Central memory CD8-positive, alpha-beta T cell (primary cell): ENCODE measurements around the gene ZNF33A.
"Not testable (repeated sequence)": the region's sequence is repeated elsewhere in the genome, so short reads cannot be mapped to it uniquely, and the experiment has no call there.

Experiments used
- ATAC-seq: fragments of 150-1000 bp; cut with Tn5 transposase; replicated peaks from 2 replicates; pipeline ENCODE4 v1.10.0; 2022; ENCODE audit warnings: mild to moderate bottlenecking, moderate FRiP score, moderate number of reproducible peaks; ENCODE audit not compliant: poor library complexity, severe bottlenecking; ENCODE audit errors: extremely low read depth
- DNase-seq, 2 donors: peaks; one replicate each; pipeline ENCODE4 v3.0.0; 2021; ENCODE audit warnings: low spot score in 2 of 2
- H3K27ac Mint-ChIP-seq: one replicate; pipeline ENCODE4 v1.8.0; 2022; ENCODE audit warnings: low read depth, mild to moderate bottlenecking, moderate library complexity, mixed read lengths
- H3K27me3 Mint-ChIP-seq: one replicate; pipeline ENCODE4 v1.8.0; 2022; ENCODE audit warnings: mixed read lengths
- H3K36me3 Mint-ChIP-seq: one replicate; pipeline ENCODE4 v1.8.0; 2022; ENCODE audit warnings: mild to moderate bottlenecking, moderate library complexity, mixed read lengths; ENCODE audit not compliant: insufficient read depth
- H3K4me1 Mint-ChIP-seq: one replicate; pipeline ENCODE4 v1.8.0; 2022; ENCODE audit warnings: mixed read lengths
- H3K4me3 Mint-ChIP-seq: one replicate; pipeline ENCODE4 v1.8.0; 2022; ENCODE audit warnings: mild to moderate bottlenecking, moderate library complexity, mixed read lengths
- H3K9me3 Mint-ChIP-seq: one replicate; pipeline ENCODE4 v1.8.0; 2022; ENCODE audit warnings: mixed read lengths

Gene ZNF33A

DNA sequence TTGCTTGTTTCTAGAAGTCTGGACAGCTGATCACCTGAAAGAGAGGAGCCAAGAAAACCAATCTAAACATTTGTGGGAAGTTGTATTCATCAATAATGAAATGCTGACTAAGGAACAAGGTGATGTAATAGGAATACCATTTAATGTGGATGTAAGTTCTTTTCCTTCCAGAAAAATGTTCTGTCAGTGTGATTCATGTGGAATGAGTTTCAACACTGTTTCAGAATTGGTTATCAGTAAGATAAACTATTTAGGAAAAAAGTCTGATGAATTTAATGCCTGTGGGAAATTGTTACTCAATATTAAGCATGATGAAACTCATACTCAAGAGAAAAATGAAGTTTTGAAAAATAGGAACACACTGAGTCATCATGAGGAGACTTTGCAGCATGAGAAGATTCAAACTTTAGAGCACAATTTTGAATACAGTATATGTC is 43.9 kb downstream of the ZNF33A start:
- Mint-ChIP-seq H3K4me1 (no peaks in the 10 kb centered on the region), H3K36me3 (peaks cover 39% of the 10 kb centered on the region), H3K27me3 (no peaks in the 10 kb centered on the region), H3K4me3 (no peak overlapping the region), H3K27ac (peak overlapping the region; percentile 29), H3K9me3 (peaks cover 28% of the 10 kb centered on the region)
- no peak for ATAC-seq
- no peak for DNase-seq

DNA sequence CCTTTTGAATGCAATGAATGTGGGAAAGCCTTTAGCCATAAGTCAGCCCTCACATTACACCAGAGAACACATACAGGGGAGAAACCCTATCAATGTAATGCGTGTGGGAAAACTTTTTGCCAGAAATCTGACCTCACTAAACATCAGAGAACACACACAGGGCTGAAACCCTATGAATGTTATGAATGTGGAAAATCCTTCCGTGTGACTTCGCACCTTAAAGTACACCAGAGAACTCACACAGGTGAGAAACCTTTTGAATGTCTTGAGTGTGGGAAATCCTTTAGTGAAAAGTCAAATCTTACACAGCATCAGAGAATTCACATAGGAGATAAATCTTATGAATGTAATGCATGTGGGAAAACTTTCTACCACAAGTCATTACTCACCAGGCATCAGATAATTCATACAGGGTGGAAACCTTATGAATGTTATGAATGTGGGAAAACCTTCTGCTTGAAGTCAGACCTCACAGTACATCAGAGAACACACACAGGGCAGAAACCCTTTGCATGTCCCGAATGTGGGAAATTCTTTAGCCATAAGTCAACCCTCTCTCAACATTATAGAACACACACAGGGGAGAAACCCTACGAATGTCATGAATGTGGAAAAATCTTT is 44.9 kb downstream of the ZNF33A start:
- H3K9me3 Mint-ChIP-seq: peaks cover 31% of the 10 kb centered on the region
- H3K27ac Mint-ChIP-seq, DNase-seq, ATAC-seq, H3K27me3 Mint-ChIP-seq, H3K4me1 Mint-ChIP-seq, H3K4me3 Mint-ChIP-seq: not testable (repeated sequence)
- peaks cover 39% of the 10 kb centered on the region for H3K36me3 Mint-ChIP-seq

GRCh38 chr10:38069663-38070062 is 59.2 kb downstream of the ZNF33A start:
- not testable (repeated sequence) for DNase-seq, H3K36me3 Mint-ChIP-seq, H3K9me3 Mint-ChIP-seq, H3K27me3 Mint-ChIP-seq, H3K4me1 Mint-ChIP-seq, H3K27ac Mint-ChIP-seq, ATAC-seq, H3K4me3 Mint-ChIP-seq

DNA sequence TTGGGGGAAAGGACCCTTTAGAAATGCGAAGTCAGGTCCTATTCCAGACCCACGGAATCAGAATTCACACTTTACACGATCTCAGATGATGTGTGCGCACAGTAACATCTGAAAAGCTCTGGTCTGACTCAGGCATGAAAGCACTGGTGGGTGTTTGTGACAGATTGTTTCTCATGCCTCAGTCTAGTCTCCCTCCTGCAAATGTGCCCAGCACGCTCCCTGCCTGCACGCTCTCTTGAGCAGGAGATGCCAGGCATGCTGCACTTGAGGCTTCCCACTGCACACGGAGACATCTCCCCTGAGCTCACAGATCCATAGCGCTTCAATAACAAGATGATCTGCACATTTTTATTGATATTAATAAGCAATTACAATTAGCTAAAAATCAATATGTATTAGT is 60.0 kb downstream of the ZNF33A start:
- Mint-ChIP-seq H3K27ac (no peak overlapping the region), H3K9me3 (no peaks in the 10 kb centered on the region), H3K4me3 (no peak overlapping the region), H3K27me3 (no peaks in the 10 kb centered on the region), H3K4me1 (no peaks in the 10 kb centered on the region), H3K36me3 (peaks cover 2% of the 10 kb centered on the region)
- ATAC-seq: no peak
- no peak for DNase-seq

- Mint-ChIP-seq H3K4me3 (no peak overlapping the region), H3K9me3 (no peaks in the 10 kb centered on the region), H3K27me3 (no peaks in the 10 kb centered on the region), H3K27ac (no peak overlapping the region), H3K36me3 (peaks cover 2% of the 10 kb centered on the region), H3K4me1 (no peaks in the 10 kb centered on the region)
- no peak for ATAC-seq
- DNase-seq: no peak
Observed at GRCh38 chr10:38072552-38072951, 62.1 kb downstream of the ZNF33A start.

- no peak overlapping the region for H3K27ac Mint-ChIP-seq
- H3K9me3 Mint-ChIP-seq: no peaks in the 10 kb centered on the region
- peaks cover 27% of the 10 kb centered on the region for H3K27me3 Mint-ChIP-seq
- H3K4me3 Mint-ChIP-seq: no peak overlapping the region
- peaks cover 2% of the 10 kb centered on the region for H3K36me3 Mint-ChIP-seq
- ATAC-seq (no peak), DNase-seq (no peak)
- no peaks in the 10 kb centered on the region for H3K4me1 Mint-ChIP-seq
Observed at GRCh38 chr10:38076687-38077086, 66.2 kb downstream of the ZNF33A start.

GRCh38 chr10:38093318-38093717 is 82.8 kb downstream of the ZNF33A start:
- ATAC-seq, H3K27me3 Mint-ChIP-seq, DNase-seq, H3K9me3 Mint-ChIP-seq: not testable (repeated sequence)
- peaks cover 37% of the 10 kb centered on the region for H3K36me3 Mint-ChIP-seq
- peak overlapping the region; percentile 84 for H3K27ac Mint-ChIP-seq
- peak overlapping the region; percentile 90 for H3K4me3 Mint-ChIP-seq
- H3K4me1 Mint-ChIP-seq: peaks cover 32% of the 10 kb centered on the region

DNA sequence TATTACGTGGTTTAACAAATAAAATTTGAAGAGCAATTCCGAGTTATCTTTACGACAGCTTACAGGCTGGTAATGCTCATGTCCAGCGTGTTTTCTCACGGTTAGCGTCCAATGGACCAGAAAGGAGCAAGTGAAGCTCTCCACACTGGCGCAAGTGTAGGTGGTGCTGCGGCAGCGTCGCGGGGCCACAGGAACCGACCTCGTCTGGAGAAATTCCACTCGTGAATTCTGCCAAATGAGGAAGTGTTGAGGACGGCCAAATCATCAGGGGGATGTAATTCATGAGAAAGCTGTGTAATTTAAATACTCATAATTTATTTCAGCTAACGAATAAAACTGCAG is 83.3 kb downstream of the ZNF33A start:
- Mint-ChIP-seq H3K4me3 (peak overlapping the region; percentile 90), H3K27ac (peak overlapping the region; percentile 84), H3K4me1 (peaks cover 32% of the 10 kb centered on the region), H3K36me3 (peaks cover 37% of the 10 kb centered on the region), H3K27me3 (no peaks in the 10 kb centered on the region), H3K9me3 (no peaks in the 10 kb centered on the region)
- ATAC-seq (no peak), DNase-seq (no peak)

DNA sequence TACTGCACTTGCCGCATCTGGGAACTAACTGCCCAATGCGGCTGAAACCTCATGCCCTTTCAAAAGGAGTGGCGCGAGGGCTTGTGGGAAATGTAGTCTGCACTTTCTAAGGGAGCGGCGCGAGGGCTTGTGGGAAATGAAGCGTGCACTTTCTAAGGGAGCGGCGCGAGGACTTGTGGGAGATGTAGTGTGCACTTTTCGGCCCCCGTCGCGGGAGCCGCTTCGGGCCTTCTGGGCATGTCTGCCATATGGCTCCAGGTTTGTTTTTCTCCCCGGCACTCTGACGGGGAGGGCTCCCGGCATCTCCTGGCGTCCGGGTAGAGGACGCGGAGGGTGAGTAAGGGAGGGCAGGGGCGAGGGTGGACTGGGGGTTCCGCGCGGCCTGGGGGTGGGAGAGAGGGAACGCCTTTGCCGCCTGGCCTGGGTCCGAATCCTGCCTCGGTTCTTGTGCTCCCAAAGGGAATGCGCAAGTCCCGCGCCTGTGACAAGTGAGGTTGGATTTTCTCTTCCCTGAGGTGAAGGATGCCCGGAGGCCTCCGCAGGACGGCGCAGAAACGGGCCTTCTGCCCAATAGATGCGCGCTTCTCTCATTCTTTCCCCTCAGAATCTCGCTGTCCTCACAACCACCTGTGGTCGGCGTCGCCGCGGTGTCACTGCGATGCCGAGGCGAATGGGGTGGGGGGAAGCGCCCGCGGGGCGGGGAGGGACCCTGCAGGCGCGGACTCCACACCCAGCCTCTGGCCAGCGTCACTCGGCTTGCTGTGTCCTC is 83.9 kb downstream of the ZNF33A start, which contains the start of gene ZNF37A:
Gene ZNF37A (plus strand): TSS at position 180 of the 769 bp plus-strand sequence. CDS start 2,281 bp downstream, outside the sequence.
- Mint-ChIP-seq H3K9me3 (no peaks in the 10 kb centered on the region), H3K36me3 (peaks cover 40% of the 10 kb centered on the region), H3K4me3 (peak within 1 kb of the TSS; percentile 90), H3K27me3 (no peaks in the 10 kb centered on the region), H3K4me1 (peaks cover 34% of the 10 kb centered on the region), H3K27ac (peak within 1 kb of the TSS; percentile 84)
- peak; percentile 81 to 82 for DNase-seq
- peak; percentile 99 for ATAC-seq

- DNase-seq: no peak
- peak overlapping the region; percentile 84 for H3K27ac Mint-ChIP-seq
- H3K36me3 Mint-ChIP-seq: peaks cover 45% of the 10 kb centered on the region
- peaks cover 4% of the 10 kb centered on the region for H3K9me3 Mint-ChIP-seq
- peak overlapping the region; percentile 90 for H3K4me3 Mint-ChIP-seq
- ATAC-seq: no peak
- H3K4me1 Mint-ChIP-seq: peaks cover 41% of the 10 kb centered on the region
- no peaks in the 10 kb centered on the region for H3K27me3 Mint-ChIP-seq
Observed at GRCh38 chr10:38094927-38095574, 84.6 kb downstream of the ZNF33A start.

- peaks cover 13% of the 10 kb centered on the region for H3K4me1 Mint-ChIP-seq
- ATAC-seq: no peak
- H3K27ac Mint-ChIP-seq: no peak overlapping the region
- H3K9me3 Mint-ChIP-seq: peaks cover 31% of the 10 kb centered on the region
- no peaks in the 10 kb centered on the region for H3K27me3 Mint-ChIP-seq
- H3K4me3 Mint-ChIP-seq: no peak overlapping the region
- DNase-seq: no peak
- peaks cover 34% of the 10 kb centered on the region for H3K36me3 Mint-ChIP-seq
Observed at GRCh38 chr10:38102880-38103279, 92.4 kb downstream of the ZNF33A start.

DNA sequence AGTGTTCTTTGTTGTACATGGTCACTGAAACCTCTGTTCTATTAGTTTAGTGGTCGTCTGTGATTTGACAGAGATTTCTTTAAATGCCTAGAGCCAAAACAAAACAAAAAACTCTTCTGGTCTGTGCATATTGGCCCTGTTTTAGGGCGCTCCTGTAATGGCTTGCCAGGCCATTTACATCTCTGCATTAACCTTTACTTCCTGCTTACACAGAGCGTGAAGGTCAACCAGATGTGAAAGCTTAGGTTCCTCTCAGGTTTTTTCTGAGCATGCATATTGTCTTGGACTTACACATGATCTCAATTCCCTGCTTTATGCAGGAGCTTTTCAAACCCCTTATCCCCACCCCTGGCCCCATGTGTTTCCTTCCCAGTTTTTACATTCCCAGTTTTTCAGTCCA is 93.3 kb downstream of the ZNF33A start:
- Mint-ChIP-seq H3K27ac (no peak overlapping the region), H3K36me3 (peaks cover 30% of the 10 kb centered on the region), H3K4me3 (no peak overlapping the region), H3K4me1 (peaks cover 9% of the 10 kb centered on the region), H3K27me3 (no peaks in the 10 kb centered on the region), H3K9me3 (peaks cover 38% of the 10 kb centered on the region)
- DNase-seq (no peak), ATAC-seq (no peak)

DNA sequence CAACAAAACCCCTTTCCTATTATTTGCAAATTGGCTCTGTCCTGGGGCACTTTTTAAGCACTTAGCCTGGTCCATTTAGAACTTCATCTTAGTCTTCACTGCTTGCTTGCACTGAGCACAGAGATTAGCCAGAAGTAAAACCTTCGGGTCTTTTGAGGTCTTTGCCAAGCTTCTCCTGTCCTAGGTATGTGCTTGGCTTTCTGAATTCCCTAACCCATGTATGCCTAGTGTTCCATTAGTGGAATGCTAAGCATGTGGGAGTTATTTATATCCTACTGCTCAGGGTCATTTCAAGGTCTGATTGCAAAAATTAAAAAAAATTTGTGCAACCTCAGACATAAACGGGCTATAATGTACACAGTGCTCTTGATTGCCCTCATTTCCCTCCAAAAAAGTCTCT is 101.7 kb downstream of the ZNF33A start:
- Mint-ChIP-seq H3K36me3 (peaks cover 10% of the 10 kb centered on the region), H3K9me3 (peaks cover 37% of the 10 kb centered on the region), H3K27ac (no peak overlapping the region), H3K4me1 (no peaks in the 10 kb centered on the region), H3K27me3 (no peaks in the 10 kb centered on the region), H3K4me3 (no peak overlapping the region)
- no peak for ATAC-seq
- DNase-seq: no peak
